B cell (primary cell): ENCODE measurements around the gene CCDC134. TPM values are rescaled to one million over a fixed set of nuclear protein-coding genes. Genes with fewer than 3 reads are reported as not detected.

Experiments used
- ATAC-seq: fragments of 200-7000 bp; cut with Tn5 transposase; one replicate; pipeline ENCODE4 v1.10.0; 2021; ENCODE audit warnings: low read depth, mild to moderate bottlenecking, moderate number of reproducible peaks, moderate library complexity
- CTCF ChIA-PET: fragments of 350-600 bp; sonication (Branson Sonifier 250); formaldehyde crosslinking; loops from one replicate; lab custom pipeline; 2021; ENCODE audit warnings: antibody characterized with exemption, inconsistent platforms; lab: Charles Lee
- POLR2A ChIA-PET: fragments of 350-600 bp; sonication (Branson Sonifier 250); formaldehyde crosslinking; loops from one replicate; lab custom pipeline; 2021; ENCODE audit warnings: antibody characterized with exemption; lab: Charles Lee
- DNase-seq: peaks from one replicate; pipeline ENCODE4 v3.0.0; 2013
- H2AFZ ChIP-seq: 2 replicates; pipeline ENCODE4 v1.6.1; 2012; ENCODE audit warnings: mild to moderate bottlenecking, low read depth, low read length; ENCODE audit not compliant: insufficient read depth, poor library complexity, severe bottlenecking
- H3K27ac ChIP-seq, 2 donors: 1 replicate in 1 of 2; 2 replicates in 1 of 2; pipeline ENCODE4 v1.5.1; 2012 to 2013; ENCODE audit warnings: low read length in 2 of 2, mild to moderate bottlenecking in 2 of 2, moderate library complexity in 1 of 2
- H3K27me3 ChIP-seq, 4 experiments: fragments of 200-600 bp in 1 of 4; sonication (generic) in 1 of 4; replicated peaks in 1 of 4; 1 replicate in 2 of 4; 2 replicates in 2 of 4; pipeline versions ENCODE4 v1.6.1 to v1.7.0; 2013 to 2016; ENCODE audit warnings: low read length in 3 of 4, mild to moderate bottlenecking in 2 of 4, mixed read lengths in 1 of 4, moderate library complexity in 1 of 4; ENCODE audit not compliant: insufficient read depth in 4 of 4, control insufficient read depth in 3 of 4; ENCODE audit errors: control extremely low read depth in 1 of 4
- H3K36me3 ChIP-seq, 2 experiments: replicated peaks in 1 of 2; 1 replicate in 1 of 2; 2 replicates in 1 of 2; pipeline versions ENCODE4 v1.6.1 to v1.7.1; 2013; ENCODE audit warnings: low read length in 1 of 2; ENCODE audit not compliant: insufficient read depth in 2 of 2, control insufficient read depth in 1 of 2; ENCODE audit errors: control extremely low read depth in 1 of 2, extremely low read depth in 1 of 2
- H3K4me1 ChIP-seq, 2 donors: fragments of 200-600 bp in 1 of 2; sonication (generic) in 1 of 2; 1 replicate in 1 of 2; 2 replicates in 1 of 2; pipeline versions ENCODE4 v1.5.1 to v1.6.1; 2013 to 2017; ENCODE audit warnings: low read length in 2 of 2; ENCODE audit not compliant: control insufficient read depth in 2 of 2, insufficient read depth in 2 of 2
- H3K4me2 ChIP-seq: replicated peaks from 2 replicates; pipeline ENCODE3; 2012; ENCODE audit warnings: mild to moderate bottlenecking, low read depth, low read length; ENCODE audit not compliant: poor library complexity, severe bottlenecking
- H3K4me3 ChIP-seq, 5 experiments: fragments of 200-600 bp in 1 of 5; sonication (generic) in 1 of 5; 1 replicate in 3 of 5; 2 replicates in 2 of 5; pipeline versions ENCODE4 v1.5.1 to v1.7.0; 2011 to 2016; ENCODE audit warnings: low read length in 4 of 5, mild to moderate bottlenecking in 4 of 5, low read depth in 2 of 5, control low read depth in 1 of 5, moderate library complexity in 1 of 5; ENCODE audit not compliant: insufficient read depth in 1 of 5; ENCODE audit errors: control extremely low read depth in 1 of 5, extremely low read depth in 1 of 5
- H3K79me2 ChIP-seq: fragments of 200-600 bp; sonication (generic); one replicate; pipeline ENCODE4 v1.6.0; 2016; ENCODE audit warnings: low read length; ENCODE audit not compliant: control insufficient read depth, insufficient read depth
- H3K9ac ChIP-seq: fragments of 200-600 bp; sonication (generic); 2 replicates; pipeline ENCODE4 v1.6.1; 2017; ENCODE audit warnings: mild to moderate bottlenecking, low read length, moderate library complexity
- H3K9me3 ChIP-seq, 3 donors: one replicate each; pipeline versions ENCODE4 v1.6.1 to v1.7.1; 2013; ENCODE audit warnings: low read length in 2 of 3; ENCODE audit not compliant: control insufficient read depth in 2 of 3, insufficient read depth in 1 of 3; ENCODE audit errors: control extremely low read depth in 1 of 3
- H4K20me1 ChIP-seq: 2 replicates; pipeline ENCODE4 v1.6.0; 2012; ENCODE audit warnings: mild to moderate bottlenecking, low read length; ENCODE audit not compliant: insufficient read depth, control insufficient read depth, poor library complexity, severe bottlenecking
- H3K27ac Mint-ChIP-seq: one replicate; pipeline ENCODE4 v1.8.0; 2021; ENCODE audit warnings: mixed read lengths
- H3K27me3 Mint-ChIP-seq: one replicate; pipeline ENCODE4 v1.8.0; 2021; ENCODE audit warnings: mixed read lengths
- H3K4me1 Mint-ChIP-seq: one replicate; pipeline ENCODE4 v1.8.0; 2021; ENCODE audit warnings: mixed read lengths
- H3K4me3 Mint-ChIP-seq: one replicate; pipeline ENCODE4 v1.8.0; 2021; ENCODE audit warnings: mixed read lengths
- H3K9me3 Mint-ChIP-seq: one replicate; pipeline ENCODE4 v1.8.0; 2022; ENCODE audit warnings: mixed read lengths; ENCODE audit not compliant: insufficient read depth
- EZH2 ChIP-seq: IDR thresholded peaks from 2 replicates; pipeline ENCODE4 v1.6.1; 2012; ENCODE audit warnings: borderline replicate concordance, low read depth, mild to moderate bottlenecking, moderate library complexity, low read length; ENCODE audit not compliant: insufficient read depth, poor library complexity, severe bottlenecking
- WGBS: methylation state at CpG from one replicate; pipeline ENCODE4 v1.1.5; 2013; ENCODE audit warnings: missing lambda C conversion rate; ENCODE audit not compliant: insufficient coverage; 5-methylcytosine and 5-hydroxymethylcytosine counted together
- intact Hi-C: fragments of 100-400 bp; cut with micrococcal nuclease; formaldehyde crosslinking; loops from one replicate; pipeline ENCODE4 v1.10.0; 2022
- polyA plus RNA-seq: library from polyadenylated mRNA; depleted of rRNA; stranded (reverse); fragments of >200 nt; gene quantifications from 2 replicates; pipeline ENCODE4 v1.2.3, GENCODE V29; 2012
- total RNA-seq, 2 donors: library from RNA; stranded (reverse); fragments of 120-200 nt in 1 of 2; gene quantifications; 1 replicate in 1 of 2; 2 replicates in 1 of 2; pipeline versions ENCODE4 v1.2.3 to v1.2.4, GENCODE V29; 2013 to 2022
- TF ChIP-seq, protein P1 (sequence below): fragments of 200-600 bp; IDR thresholded peaks from one replicate; pipeline ENCODE4 v1.8.0; 2022; ENCODE audit warnings: antibody characterized with exemption, mild to moderate bottlenecking

The CCDC134 gene
- total and polyA plus RNA-seq, 2 donors (not counting 1 experiment from before 2014, with no cell fraction given), result 4.4 to 18.1 TPM

DNA sequence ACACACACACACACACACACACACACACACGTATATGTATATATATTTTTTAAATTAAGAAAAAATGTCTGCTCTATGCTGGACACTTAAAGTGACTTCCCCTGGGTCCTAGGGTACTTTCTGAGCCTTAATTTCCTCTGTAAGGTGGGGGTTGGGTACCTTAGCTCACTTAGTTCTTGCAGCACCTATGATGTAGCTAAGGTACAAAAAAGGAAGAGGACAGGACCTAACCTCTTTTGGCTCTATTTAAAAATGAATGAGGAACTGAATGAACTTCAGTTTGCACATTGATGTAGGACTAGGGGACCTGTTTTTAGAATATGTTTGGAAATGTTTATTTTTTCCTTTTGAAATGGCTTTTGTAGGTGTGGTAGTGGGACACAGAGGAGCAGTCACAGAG is 43.6 kb downstream of the CCDC134 start:
- H3K9me3 Mint-ChIP-seq, result no peaks in the 10 kb centered on the region
- Histone ChIP-seq H3K4me3 (no peak overlapping the region), H3K79me2 (peaks cover 98% of the 10 kb centered on the region), H3K27me3 (no peaks in the 10 kb centered on the region), H2AFZ (no peak overlapping the region), H3K9ac (no peak overlapping the region), H3K4me2 (peak overlapping the region; percentile 17), H3K27ac (peak overlapping the region; percentile 2 to 30), H3K36me3 (peaks cover 0 to 41% of the 10 kb centered on the region in 2 experiments), H4K20me1 (peaks cover 56% of the 10 kb centered on the region), H3K9me3 (no peaks in the 10 kb centered on the region), H3K4me1 (peaks cover 52 to 66% of the 10 kb centered on the region in 2 donors)
- TF ChIP-seq, protein P1, sequence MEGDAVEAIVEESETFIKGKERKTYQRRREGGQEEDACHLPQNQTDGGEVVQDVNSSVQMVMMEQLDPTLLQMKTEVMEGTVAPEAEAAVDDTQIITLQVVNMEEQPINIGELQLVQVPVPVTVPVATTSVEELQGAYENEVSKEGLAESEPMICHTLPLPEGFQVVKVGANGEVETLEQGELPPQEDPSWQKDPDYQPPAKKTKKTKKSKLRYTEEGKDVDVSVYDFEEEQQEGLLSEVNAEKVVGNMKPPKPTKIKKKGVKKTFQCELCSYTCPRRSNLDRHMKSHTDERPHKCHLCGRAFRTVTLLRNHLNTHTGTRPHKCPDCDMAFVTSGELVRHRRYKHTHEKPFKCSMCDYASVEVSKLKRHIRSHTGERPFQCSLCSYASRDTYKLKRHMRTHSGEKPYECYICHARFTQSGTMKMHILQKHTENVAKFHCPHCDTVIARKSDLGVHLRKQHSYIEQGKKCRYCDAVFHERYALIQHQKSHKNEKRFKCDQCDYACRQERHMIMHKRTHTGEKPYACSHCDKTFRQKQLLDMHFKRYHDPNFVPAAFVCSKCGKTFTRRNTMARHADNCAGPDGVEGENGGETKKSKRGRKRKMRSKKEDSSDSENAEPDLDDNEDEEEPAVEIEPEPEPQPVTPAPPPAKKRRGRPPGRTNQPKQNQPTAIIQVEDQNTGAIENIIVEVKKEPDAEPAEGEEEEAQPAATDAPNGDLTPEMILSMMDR, result no peak
- no peak for TF ChIP-seq EZH2
- no CpG with 5 or more reads among the region's 1 CpG for WGBS
- POLR2A ChIA-PET, result interaction anchor here (0.5 to 1.1 kb wide), 3 partner anchors 19 to 63 kb away, joined by 3 to 5 read pairs (median 4); no protein-coding TSS in a partner anchor
- H3K27me3 Mint-ChIP-seq, result no peaks in the 10 kb centered on the region
- ATAC-seq (peak; percentile 53), DNase-seq (peak; percentile 48)
- CTCF ChIA-PET, result interaction anchor here (0.6 to 2.8 kb wide), 3 partner anchors 13 to 21 kb away, joined by 3 to 10 read pairs (median 3); no protein-coding TSS in a partner anchor
- H3K4me1 Mint-ChIP-seq, result peaks cover 82% of the 10 kb centered on the region
- H3K4me3 Mint-ChIP-seq, result peak overlapping the region; percentile 71
- H3K27ac Mint-ChIP-seq, result peak overlapping the region; percentile 83
- intact Hi-C loops, result no loop called here

DNA sequence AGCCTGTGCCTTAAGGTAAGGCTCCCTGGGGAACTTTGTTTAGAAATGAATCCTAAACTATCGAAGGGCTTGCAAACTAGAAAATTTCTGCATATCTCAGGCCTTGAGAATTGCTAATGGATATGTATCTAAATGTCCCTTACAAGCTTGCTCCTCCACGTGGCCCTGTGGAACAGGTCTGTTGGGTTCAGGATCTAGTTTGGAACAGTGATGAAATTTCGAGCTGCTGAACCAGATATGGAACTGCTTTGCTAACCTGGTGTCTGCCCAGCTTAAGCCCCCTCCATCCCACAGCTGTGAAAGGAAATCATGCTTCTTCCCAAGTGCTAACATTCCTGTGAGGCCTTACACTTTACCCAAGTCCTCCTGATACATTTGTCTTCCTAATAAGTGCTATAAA is 44.0 kb downstream of the CCDC134 start:
- WGBS, result 94% methylated on average over 3 of the region's 3 CpGs
- Histone ChIP-seq H3K9me3 (no peaks in the 10 kb centered on the region), H3K4me2 (peak overlapping the region; percentile 17), H3K9ac (no peak overlapping the region), H3K27me3 (no peaks in the 10 kb centered on the region), H4K20me1 (peaks cover 56% of the 10 kb centered on the region), H2AFZ (no peak overlapping the region), H3K4me3 (no peak overlapping the region), H3K79me2 (peaks cover 98% of the 10 kb centered on the region), H3K27ac (peak overlapping the region in 1 of 2 donors; percentile 2), H3K36me3 (peaks cover 0 to 36% of the 10 kb centered on the region in 2 experiments), H3K4me1 (peaks cover 53 to 61% of the 10 kb centered on the region in 2 donors)
- ChIA-PET CTCF (interaction anchor here (0.6 to 2.8 kb wide), 3 partner anchors 12 to 21 kb away, joined by 3 to 10 read pairs (median 3); no protein-coding TSS in a partner anchor), POLR2A (interaction anchor here (0.9 to 1.1 kb wide), 3 partner anchors 12 to 63 kb away, joined by 3 to 4 read pairs (median 3); partner anchors contain the start of gene SREBF2)
- ATAC-seq, result no peak
- TF ChIP-seq, protein P1, result no peak
- TF ChIP-seq EZH2, result no peak
- Mint-ChIP-seq H3K4me3 (peak overlapping the region; percentile 71), H3K27me3 (no peaks in the 10 kb centered on the region), H3K4me1 (peaks cover 80% of the 10 kb centered on the region), H3K9me3 (no peaks in the 10 kb centered on the region), H3K27ac (peak overlapping the region; percentile 37)
- intact Hi-C loops, result no loop called here
- DNase-seq, result no peak
